ENCODE results near the gene CWC22. TPM values are rescaled to one million over a fixed set of nuclear protein-coding genes. Genes with fewer than 3 reads are reported as not detected.
A peak's percentile ranks its signal among the peaks of the same experiment; 100 is the strongest.

Gene CWC22
- total RNA-seq, 1 experiment from 2014 or later = 28.4 TPM

GRCh38 chr2:179987916-179988315, 19.2 kb downstream of the CWC22 start:
- ATAC-seq (peak; percentile 84), DNase-seq (ENCODE audit: low spot score) (peak; percentile 50)
- peaks cover 45% of the 10 kb centered on the region for H3K36me3 Mint-ChIP-seq

DNA sequence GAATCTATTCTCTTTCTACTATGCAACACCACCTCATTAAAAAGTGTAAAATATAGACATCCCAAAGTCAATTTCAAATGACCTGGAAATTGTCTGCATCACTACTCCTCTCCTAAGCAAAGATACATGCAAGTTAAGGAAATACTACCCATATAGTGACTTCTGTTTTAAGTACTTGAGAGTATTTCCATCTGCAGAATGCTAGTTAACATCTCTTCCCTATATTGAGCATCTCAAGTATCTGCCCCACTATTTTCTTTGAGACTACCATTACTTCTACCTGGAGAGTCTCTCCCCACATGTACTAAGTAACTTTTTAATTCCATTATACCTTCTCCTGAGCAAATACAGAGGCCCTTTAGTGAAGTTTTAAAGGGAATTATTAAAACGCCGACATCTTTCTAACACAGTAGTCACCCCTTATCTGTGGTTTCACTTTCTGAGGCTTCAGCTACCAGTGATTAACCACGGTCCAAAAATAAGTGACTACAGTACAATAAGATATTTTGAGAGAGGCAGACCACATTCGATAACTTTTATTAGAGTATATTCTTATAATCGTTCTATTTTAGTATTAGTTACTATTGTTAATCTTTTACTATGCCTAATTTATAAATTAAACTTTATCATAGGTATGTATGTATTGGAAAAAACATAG, 21.8 kb downstream of the CWC22 start:
- no peak for TF ChIP-seq ZNF281 (CRISPR knock-in tag; IDR thresholded peaks at IDR 0.05)
- TF ChIP-seq SOX15 (CRISPR knock-in tag; IDR thresholded peaks at IDR 0.05) = no peak
- no peak for TF ChIP-seq IRF2 (CRISPR knock-in tag; IDR thresholded peaks at IDR 0.05; ENCODE audit: borderline replicate concordance, low read depth)
- no peak for TF ChIP-seq ELF4 (CRISPR knock-in tag; IDR thresholded peaks at IDR 0.05; ENCODE audit: low read depth)
- TF ChIP-seq CREM (CRISPR knock-in tag; IDR thresholded peaks at IDR 0.05) = no peak
- no peak for TF ChIP-seq SMAD3 (CRISPR knock-in tag; IDR thresholded peaks at IDR 0.05; ENCODE audit: borderline replicate concordance)
- TF ChIP-seq TCF7 (CRISPR knock-in tag; IDR thresholded peaks at IDR 0.05; ENCODE audit: low read depth) = no peak
- no peak overlapping the region for H3K27ac Mint-ChIP-seq
- DNase-seq (ENCODE audit: low spot score) = no peak
- no peaks in the 10 kb centered on the region for H3K9me3 Mint-ChIP-seq
- peaks cover 10% of the 10 kb centered on the region for H3K4me1 Mint-ChIP-seq
- POLR2A ChIA-PET = no interaction called here
- no peaks in the 10 kb centered on the region for H3K27me3 Mint-ChIP-seq (ENCODE audit: low read depth)
- H3K4me3 Mint-ChIP-seq = no peak overlapping the region
- no peak for ATAC-seq
- peaks cover 63% of the 10 kb centered on the region for H3K36me3 Mint-ChIP-seq
- CTCF ChIA-PET = no interaction called here

More at GRCh38 chr2:179987916-179988315, 19.2 kb downstream of the CWC22 start:
- TF ChIP-seq NR2C2 (CRISPR knock-in tag; IDR thresholded peaks at IDR 0.05) (no peak), ZNF423 (CRISPR knock-in tag; IDR thresholded peaks at IDR 0.05) (no peak), ZNF121 (CRISPR knock-in tag; IDR thresholded peaks at IDR 0.05) (no peak), ZNF219 (CRISPR knock-in tag; IDR thresholded peaks at IDR 0.05; ENCODE audit: borderline replicate concordance) (no peak), FOXP4 (CRISPR knock-in tag; IDR thresholded peaks at IDR 0.05) (no peak), CBFB (CRISPR knock-in tag; IDR thresholded peaks at IDR 0.05; ENCODE audit: low read depth) (no peak), MXD4 (CRISPR knock-in tag; IDR thresholded peaks at IDR 0.05; ENCODE audit: borderline replicate concordance) (no peak), CREM (CRISPR knock-in tag; IDR thresholded peaks at IDR 0.05) (no peak), ZBTB21 (CRISPR knock-in tag; IDR thresholded peaks at IDR 0.05; ENCODE audit: borderline replicate concordance) (no peak)
- TF ChIP-seq, protein P1, sequence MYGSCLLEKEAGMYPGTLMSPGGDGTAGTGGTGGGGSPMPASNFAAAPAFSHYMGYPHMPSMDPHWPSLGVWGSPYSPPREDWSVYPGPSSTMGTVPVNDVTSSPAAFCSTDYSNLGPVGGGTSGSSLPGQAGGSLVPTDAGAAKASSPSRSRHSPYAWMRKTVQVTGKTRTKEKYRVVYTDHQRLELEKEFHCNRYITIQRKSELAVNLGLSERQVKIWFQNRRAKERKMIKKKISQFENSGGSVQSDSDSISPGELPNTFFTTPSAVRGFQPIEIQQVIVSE (CRISPR knock-in tag; IDR thresholded peaks at IDR 0.05; ENCODE audit: borderline replicate concordance) = no peak
- H3K4me3 Mint-ChIP-seq = no peak overlapping the region
- peaks cover 22% of the 10 kb centered on the region for H3K4me1 Mint-ChIP-seq
- H3K27ac Mint-ChIP-seq = no peak overlapping the region
- POLR2A ChIA-PET = interaction anchor here (0.6 kb wide), 1 partner anchor 229 kb away, joined by 5 read pairs; no protein-coding TSS in a partner anchor
- H3K9me3 Mint-ChIP-seq = no peaks in the 10 kb centered on the region
- CTCF ChIA-PET = interaction anchor here (1.4 kb wide), 1 partner anchor 89 kb away, joined by 4 read pairs; no protein-coding TSS in a partner anchor
- no peaks in the 10 kb centered on the region for H3K27me3 Mint-ChIP-seq (ENCODE audit: low read depth)

DNA sequence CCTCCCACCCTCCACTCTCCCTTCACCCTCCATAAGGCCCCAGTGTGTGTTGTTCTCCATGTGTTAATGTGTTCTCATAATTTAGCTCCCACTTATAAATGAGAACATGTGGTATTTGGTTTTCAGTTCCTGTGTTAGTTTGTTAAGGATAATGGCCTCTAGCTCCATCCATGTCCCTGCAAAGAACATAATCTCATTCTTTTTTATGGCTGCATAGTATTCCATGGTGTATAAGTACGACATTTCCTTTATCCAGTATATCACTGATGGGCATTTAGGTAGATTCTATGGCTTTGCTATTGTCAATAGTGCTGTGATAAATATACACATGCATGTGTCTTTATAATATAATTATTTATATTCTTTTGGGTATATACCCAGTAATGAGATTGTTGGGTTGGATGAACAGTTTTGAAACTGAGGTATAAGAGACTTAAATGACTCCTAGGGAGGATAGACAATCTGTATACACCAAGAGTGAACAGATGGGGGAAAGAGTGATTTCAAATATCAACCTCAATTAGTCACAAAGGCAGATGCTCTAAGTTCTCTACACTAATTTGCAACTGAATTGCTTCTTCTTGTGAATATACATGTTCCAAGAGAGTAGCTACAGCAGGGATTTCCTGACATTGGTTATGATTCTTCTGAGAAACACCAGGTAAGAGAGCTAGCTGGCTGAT, 23.7 kb downstream of the CWC22 start:
- Mint-ChIP-seq H3K36me3 (peaks cover 69% of the 10 kb centered on the region), H3K9me3 (no peaks in the 10 kb centered on the region), H3K27ac (no peak overlapping the region), H3K4me3 (no peak overlapping the region), H3K4me1 (peaks cover 9% of the 10 kb centered on the region), H3K27me3 (ENCODE audit: low read depth) (no peaks in the 10 kb centered on the region)
- POLR2A ChIA-PET = no interaction called here
- ATAC-seq (no peak), DNase-seq (ENCODE audit: low spot score) (no peak)
- CTCF ChIA-PET = no interaction called here
- no peak for TF ChIP-seq CREM (CRISPR knock-in tag; IDR thresholded peaks at IDR 0.05)
- no peak for TF ChIP-seq ZNF219 (CRISPR knock-in tag; IDR thresholded peaks at IDR 0.05; ENCODE audit: borderline replicate concordance)
- TF ChIP-seq NFATC4 (CRISPR knock-in tag; IDR thresholded peaks at IDR 0.05) = no peak
- no peak for TF ChIP-seq SP1 (CRISPR knock-in tag; conservative IDR thresholded peaks at IDR 0.05)
- TF ChIP-seq ZNF423 (CRISPR knock-in tag; IDR thresholded peaks at IDR 0.05) = no peak
- TF ChIP-seq FOXK1 (CRISPR knock-in tag; IDR thresholded peaks at IDR 0.05) = no peak
- no peak for TF ChIP-seq JAZF1 (CRISPR knock-in tag; IDR thresholded peaks at IDR 0.05)
- TF ChIP-seq, protein P2, sequence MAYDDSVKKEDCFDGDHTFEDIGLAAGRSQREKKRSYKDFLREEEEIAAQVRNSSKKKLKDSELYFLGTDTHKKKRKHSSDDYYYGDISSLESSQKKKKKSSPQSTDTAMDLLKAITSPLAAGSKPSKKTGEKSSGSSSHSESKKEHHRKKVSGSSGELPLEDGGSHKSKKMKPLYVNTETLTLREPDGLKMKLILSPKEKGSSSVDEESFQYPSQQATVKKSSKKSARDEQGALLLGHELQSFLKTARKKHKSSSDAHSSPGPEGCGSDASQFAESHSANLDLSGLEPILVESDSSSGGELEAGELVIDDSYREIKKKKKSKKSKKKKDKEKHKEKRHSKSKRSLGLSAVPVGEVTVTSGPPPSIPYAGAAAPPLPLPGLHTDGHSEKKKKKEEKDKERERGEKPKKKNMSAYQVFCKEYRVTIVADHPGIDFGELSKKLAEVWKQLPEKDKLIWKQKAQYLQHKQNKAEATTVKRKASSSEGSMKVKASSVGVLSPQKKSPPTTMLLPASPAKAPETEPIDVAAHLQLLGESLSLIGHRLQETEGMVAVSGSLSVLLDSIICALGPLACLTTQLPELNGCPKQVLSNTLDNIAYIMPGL (CRISPR knock-in tag; IDR thresholded peaks at IDR 0.05) = no peak
- TF ChIP-seq GABPB1 (CRISPR knock-in tag; IDR thresholded peaks at IDR 0.05) = no peak
- TF ChIP-seq IRF1 (CRISPR knock-in tag; IDR thresholded peaks at IDR 0.05) = no peak

Measured in WTC11 (cell line).